Activated T-helper 1 cell treated with anti-CD3 and anti-CD28 coated beads, Interleukin-12 subunit alpha, Interleukin-12 subunit beta, Interleukin-2, Interleukin-4 antibody, amounts not matched to agents 30 ng/mL and 10 ng/mL and 1 ng/mL, durations not matched to agents 14 hours and 24 hours and 36 hours (primary cell): ENCODE results near the gene TUT7. TPM values are rescaled to one million over a fixed set of nuclear protein-coding genes. Genes with fewer than 3 reads are reported as not detected.
A peak's percentile ranks its signal among the peaks of the same experiment; 100 is the strongest.
"Not testable (repeated sequence)": the region's sequence is repeated elsewhere in the genome, so short reads cannot be mapped to it uniquely, and the experiment has no call there.

ENCODE experiments used
- DNase-seq: peaks from one replicate; pipeline ENCODE4 v3.0.0; 2021; ENCODE audit warnings: low spot score
- H3K27ac Mint-ChIP-seq: one replicate; pipeline ENCODE4 v1.8.0; 2021; ENCODE audit warnings: mild to moderate bottlenecking, mixed read lengths
- H3K27me3 Mint-ChIP-seq: one replicate; pipeline ENCODE4 v1.8.0; 2022; ENCODE audit warnings: mild to moderate bottlenecking, moderate library complexity, mixed read lengths; ENCODE audit not compliant: insufficient read depth
- H3K36me3 Mint-ChIP-seq: one replicate; pipeline ENCODE4 v1.8.0; 2021; ENCODE audit warnings: low read depth, mixed read lengths
- H3K4me1 Mint-ChIP-seq: one replicate; pipeline ENCODE4 v1.8.0; 2021; ENCODE audit warnings: low read depth, mixed read lengths
- H3K4me3 Mint-ChIP-seq: one replicate; pipeline ENCODE4 v1.8.0; 2021; ENCODE audit warnings: mild to moderate bottlenecking, moderate library complexity, mixed read lengths
- H3K9me3 Mint-ChIP-seq: one replicate; pipeline ENCODE4 v1.8.0; 2021; ENCODE audit warnings: mixed read lengths
- intact Hi-C: fragments of 100-400 bp; cut with micrococcal nuclease; formaldehyde crosslinking; loops from one replicate; pipeline ENCODE4 v1.15.1; 2024
- total RNA-seq: library from RNA; stranded (reverse); gene quantifications from 2 replicates; pipeline ENCODE4 v1.2.3, GENCODE V29; 2022

Gene TUT7, protein sequence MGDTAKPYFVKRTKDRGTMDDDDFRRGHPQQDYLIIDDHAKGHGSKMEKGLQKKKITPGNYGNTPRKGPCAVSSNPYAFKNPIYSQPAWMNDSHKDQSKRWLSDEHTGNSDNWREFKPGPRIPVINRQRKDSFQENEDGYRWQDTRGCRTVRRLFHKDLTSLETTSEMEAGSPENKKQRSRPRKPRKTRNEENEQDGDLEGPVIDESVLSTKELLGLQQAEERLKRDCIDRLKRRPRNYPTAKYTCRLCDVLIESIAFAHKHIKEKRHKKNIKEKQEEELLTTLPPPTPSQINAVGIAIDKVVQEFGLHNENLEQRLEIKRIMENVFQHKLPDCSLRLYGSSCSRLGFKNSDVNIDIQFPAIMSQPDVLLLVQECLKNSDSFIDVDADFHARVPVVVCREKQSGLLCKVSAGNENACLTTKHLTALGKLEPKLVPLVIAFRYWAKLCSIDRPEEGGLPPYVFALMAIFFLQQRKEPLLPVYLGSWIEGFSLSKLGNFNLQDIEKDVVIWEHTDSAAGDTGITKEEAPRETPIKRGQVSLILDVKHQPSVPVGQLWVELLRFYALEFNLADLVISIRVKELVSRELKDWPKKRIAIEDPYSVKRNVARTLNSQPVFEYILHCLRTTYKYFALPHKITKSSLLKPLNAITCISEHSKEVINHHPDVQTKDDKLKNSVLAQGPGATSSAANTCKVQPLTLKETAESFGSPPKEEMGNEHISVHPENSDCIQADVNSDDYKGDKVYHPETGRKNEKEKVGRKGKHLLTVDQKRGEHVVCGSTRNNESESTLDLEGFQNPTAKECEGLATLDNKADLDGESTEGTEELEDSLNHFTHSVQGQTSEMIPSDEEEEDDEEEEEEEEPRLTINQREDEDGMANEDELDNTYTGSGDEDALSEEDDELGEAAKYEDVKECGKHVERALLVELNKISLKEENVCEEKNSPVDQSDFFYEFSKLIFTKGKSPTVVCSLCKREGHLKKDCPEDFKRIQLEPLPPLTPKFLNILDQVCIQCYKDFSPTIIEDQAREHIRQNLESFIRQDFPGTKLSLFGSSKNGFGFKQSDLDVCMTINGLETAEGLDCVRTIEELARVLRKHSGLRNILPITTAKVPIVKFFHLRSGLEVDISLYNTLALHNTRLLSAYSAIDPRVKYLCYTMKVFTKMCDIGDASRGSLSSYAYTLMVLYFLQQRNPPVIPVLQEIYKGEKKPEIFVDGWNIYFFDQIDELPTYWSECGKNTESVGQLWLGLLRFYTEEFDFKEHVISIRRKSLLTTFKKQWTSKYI (N-terminal part only)
- 44.1 and 44.5 TPM in 2 replicates for total RNA-seq

DNA sequence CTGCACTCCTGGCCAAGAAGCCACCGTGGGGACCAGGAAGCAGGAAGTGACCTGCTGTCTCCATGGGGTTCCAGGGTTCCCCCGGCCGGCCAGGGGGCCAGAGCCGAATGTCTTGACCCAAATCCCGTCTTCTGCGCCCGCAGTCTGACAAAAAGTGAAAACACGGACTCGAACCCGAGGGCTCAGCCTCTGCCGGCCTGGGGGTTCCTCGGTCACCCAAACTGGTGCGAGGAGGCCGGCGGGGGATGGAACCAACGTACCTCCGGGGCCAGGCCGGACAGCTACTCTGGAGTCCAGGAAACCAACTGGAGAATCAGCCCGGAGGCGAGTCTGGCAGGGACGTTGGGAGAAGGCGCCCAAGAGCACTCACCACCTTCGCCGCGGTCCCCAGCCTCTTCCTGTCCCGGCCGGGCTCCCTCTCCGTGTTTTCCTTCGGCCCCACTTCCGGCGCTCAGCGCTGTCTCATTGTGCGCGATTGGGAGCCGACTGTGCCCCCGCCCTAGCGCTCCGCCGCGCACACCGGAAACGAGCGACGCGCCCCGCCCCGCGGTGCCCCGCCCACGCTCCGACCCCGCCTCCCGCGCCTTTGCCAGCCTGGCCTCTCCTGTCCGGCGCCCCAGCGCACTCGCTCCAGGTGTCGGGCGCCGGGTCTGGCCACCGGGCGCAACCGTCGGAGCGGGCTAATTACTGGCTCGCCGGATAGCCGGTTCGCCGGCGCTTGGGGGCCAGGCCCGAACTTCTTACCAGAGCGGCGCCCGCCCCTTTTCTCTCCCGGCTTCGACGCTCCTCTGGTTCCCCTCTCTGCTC is at the start of gene TUT7:
Gene TUT7, minus strand, starts transcription at position 400 of the 807 bp plus-strand sequence. CDS start 1,211 bp downstream, outside the sequence.
- peak within 1 kb of the TSS; percentile 100 for H3K27ac Mint-ChIP-seq
- H3K4me3 Mint-ChIP-seq = peak within 1 kb of the TSS; percentile 99
- DNase-seq = peak; percentile 95
- H3K27me3 Mint-ChIP-seq = peaks cover 20% of the 10 kb centered on the region
- peaks cover 41% of the 10 kb centered on the region for H3K4me1 Mint-ChIP-seq
- H3K9me3 Mint-ChIP-seq = peaks cover 3% of the 10 kb centered on the region
- peaks cover 31% of the 10 kb centered on the region for H3K36me3 Mint-ChIP-seq
- intact Hi-C loops = loop anchor here (1.0 to 10.0 kb wide), 9 partner anchors 52 to 1948 kb away; partner anchors contain the start of genes AGTPBP1, GAS1 and ISCA1

DNA sequence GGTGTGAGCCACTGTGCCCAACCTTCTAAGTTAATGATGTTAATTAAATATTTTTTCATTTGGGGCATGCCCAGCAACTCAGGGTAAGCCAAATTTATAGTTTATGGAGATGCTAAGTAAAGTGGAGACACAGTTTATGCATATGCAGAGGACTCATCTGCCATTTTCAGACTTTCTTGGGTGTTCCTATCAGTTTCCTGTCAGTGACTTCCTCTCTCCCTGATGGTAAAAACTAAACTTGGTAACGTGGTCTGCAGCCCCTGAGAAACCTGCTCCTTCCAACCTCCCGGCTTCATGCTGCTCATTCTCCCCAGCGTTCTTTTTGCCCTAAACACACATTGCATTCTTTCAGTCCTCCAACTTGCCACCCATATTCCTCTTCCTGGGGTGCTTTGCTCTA is 48.4 kb upstream of the TUT7 start:
- Mint-ChIP-seq H3K27me3 (peaks cover 5% of the 10 kb centered on the region), H3K27ac (no peak overlapping the region), H3K4me3 (no peak overlapping the region), H3K9me3 (no peaks in the 10 kb centered on the region), H3K36me3 (no peaks in the 10 kb centered on the region), H3K4me1 (peaks cover 11% of the 10 kb centered on the region)
- no peak for DNase-seq
- intact Hi-C loops = loop anchor here (10.0 kb wide), 1 partner anchor 1412 kb away; no protein-coding TSS in a partner anchor

DNA sequence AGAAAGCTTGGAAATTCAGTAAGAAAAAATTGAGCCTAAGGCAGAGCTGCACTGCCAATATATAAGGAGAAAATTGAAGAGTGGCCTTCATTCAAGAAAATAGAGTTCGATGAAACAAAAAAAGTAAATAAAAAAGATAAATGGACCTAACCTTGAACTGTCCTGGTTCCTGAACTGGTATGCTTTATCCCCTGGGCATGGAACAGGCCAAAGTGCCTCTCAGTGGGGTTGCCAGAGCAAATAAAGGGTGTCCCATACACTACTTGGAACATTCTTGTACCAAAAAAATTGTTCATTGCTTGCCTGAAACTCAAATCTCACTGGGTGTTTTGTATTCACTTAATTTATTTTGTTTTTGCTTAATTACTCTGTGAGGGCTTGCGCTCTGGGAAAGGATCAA is 42.2 kb upstream of the TUT7 start:
- intact Hi-C loops = no loop called here

DNA sequence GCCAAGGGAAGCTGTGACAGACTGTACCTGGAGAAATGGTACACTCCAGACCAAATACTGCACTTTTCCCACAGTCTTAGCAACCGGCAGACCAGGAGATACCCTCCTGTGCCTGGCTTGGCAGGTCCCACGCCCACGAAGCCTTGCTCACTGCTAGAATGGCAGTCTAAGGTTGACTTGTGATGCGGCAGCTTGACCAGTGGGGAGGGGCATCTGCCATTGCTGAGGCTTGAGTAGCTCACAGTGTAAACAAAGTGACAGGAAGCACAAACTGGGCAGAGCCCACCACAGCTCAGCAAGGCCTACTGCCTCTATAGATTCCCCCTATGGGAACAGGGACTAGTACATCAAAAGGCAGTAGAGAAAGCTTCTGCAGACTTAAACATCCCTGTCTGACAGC is 36.0 kb upstream of the TUT7 start:
- H3K27ac Mint-ChIP-seq, H3K4me1 Mint-ChIP-seq, H3K9me3 Mint-ChIP-seq, intact Hi-C loops, H3K27me3 Mint-ChIP-seq, DNase-seq, H3K36me3 Mint-ChIP-seq, H3K4me3 Mint-ChIP-seq: not testable (repeated sequence)

More for the DNA sequence above, 42.2 kb upstream of the TUT7 start:
- no peaks in the 10 kb centered on the region for H3K4me1 Mint-ChIP-seq
- DNase-seq = no peak
- H3K36me3 Mint-ChIP-seq = no peaks in the 10 kb centered on the region
- H3K27ac Mint-ChIP-seq = no peak overlapping the region
- peaks cover 2% of the 10 kb centered on the region for H3K27me3 Mint-ChIP-seq
- no peaks in the 10 kb centered on the region for H3K9me3 Mint-ChIP-seq
- H3K4me3 Mint-ChIP-seq = no peak overlapping the region

DNA sequence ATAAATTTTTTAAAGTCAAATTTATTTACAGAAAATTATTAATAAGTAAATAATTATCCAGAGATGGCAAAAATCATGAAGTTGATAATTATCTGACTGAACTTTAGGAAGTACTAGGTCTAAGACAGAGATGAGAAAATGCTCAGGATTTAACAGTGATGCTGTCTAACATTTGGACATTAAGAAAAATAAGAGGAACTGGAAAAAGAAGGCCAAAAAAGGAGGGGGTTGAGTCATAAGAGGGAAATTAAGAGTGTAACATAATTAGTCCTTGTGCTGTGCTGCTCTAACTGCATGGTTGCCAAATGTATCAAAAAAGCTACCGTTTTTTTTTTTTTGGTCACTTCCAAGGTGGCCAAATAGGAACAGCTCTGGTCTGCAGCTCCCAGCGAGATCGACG is 35.4 kb upstream of the TUT7 start:
- peaks cover 8% of the 10 kb centered on the region for H3K9me3 Mint-ChIP-seq

DNA sequence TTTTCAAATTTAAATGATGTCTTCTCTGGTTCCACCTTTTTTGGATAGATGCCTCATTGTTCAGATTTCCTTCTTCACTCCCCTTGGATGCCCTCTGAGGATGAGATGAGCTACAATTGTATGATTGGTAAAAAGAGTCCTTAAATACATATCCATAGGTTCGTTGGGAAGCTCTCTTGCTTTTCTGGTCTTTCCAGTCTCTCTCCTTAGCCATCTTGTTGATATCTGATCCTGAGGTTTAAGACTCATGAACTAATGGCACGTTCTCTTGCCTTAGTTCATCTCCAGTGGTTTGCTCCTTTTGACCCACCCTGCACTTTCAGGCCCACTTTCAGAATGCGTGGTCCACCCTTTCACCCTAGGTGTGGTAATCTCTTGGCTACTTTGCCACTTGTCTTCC is 33.2 kb upstream of the TUT7 start:
- Mint-ChIP-seq H3K4me1 (no peaks in the 10 kb centered on the region), H3K36me3 (no peaks in the 10 kb centered on the region), H3K9me3 (peaks cover 8% of the 10 kb centered on the region), H3K27ac (no peak overlapping the region), H3K4me3 (no peak overlapping the region), H3K27me3 (peaks cover 14% of the 10 kb centered on the region)
- no peak for DNase-seq
- intact Hi-C loops = no loop called here

More for the DNA sequence above, 35.4 kb upstream of the TUT7 start:
- DNase-seq = no peak
- Mint-ChIP-seq H3K4me1 (no peaks in the 10 kb centered on the region), H3K27me3 (peaks cover 14% of the 10 kb centered on the region), H3K36me3 (no peaks in the 10 kb centered on the region), H3K27ac (no peak overlapping the region), H3K4me3 (no peak overlapping the region)
- intact Hi-C loops = no loop called here

DNA sequence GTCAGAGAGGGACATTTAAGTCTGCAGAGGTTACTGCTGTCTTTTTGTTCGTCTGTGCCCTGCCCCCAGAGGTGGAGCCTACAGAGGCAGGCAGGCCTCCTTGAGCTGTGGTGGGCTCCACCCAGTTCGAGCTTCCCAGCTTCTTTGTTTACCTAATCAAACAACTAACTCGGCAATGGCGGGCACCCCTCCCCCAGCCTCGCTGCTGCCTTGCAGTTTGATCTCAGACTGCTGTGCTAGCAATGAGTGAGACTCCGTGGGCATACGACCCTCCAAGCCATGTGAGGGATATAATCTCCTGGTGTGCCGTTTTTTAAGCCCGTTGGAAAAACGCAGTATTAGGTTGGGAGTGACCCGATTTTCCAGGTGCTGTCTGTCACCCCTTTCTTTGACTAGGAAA is 28.8 kb upstream of the TUT7 start:
- H3K9me3 Mint-ChIP-seq, intact Hi-C loops, H3K4me1 Mint-ChIP-seq, H3K27ac Mint-ChIP-seq, H3K36me3 Mint-ChIP-seq, DNase-seq, H3K4me3 Mint-ChIP-seq: not testable (repeated sequence)
- peaks cover 15% of the 10 kb centered on the region for H3K27me3 Mint-ChIP-seq

DNA sequence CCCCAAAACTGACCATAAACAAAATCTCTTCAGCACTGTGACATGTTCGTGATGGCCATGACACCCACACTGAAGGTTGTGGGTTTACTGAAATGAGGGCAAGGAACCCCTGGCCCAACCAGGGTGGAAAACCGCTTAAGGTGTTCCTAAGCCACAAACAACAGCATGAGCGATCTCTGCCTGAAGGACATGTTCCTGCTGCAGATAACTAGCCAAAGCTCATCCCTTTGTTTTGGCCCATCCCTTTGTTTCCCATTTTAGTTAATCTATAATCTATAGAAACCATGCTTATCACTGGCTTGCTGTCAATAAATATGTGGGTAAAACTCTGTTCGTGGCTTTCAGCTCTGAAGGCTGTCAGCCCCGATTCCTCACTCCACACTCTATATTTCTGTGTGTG is 21.8 kb upstream of the TUT7 start:
- Mint-ChIP-seq H3K27me3 (peaks cover 22% of the 10 kb centered on the region), H3K4me3 (no peak overlapping the region), H3K4me1 (no peaks in the 10 kb centered on the region), H3K9me3 (peaks cover 13% of the 10 kb centered on the region), H3K36me3 (no peaks in the 10 kb centered on the region), H3K27ac (no peak overlapping the region)
- intact Hi-C loops = no loop called here
- no peak for DNase-seq

DNA sequence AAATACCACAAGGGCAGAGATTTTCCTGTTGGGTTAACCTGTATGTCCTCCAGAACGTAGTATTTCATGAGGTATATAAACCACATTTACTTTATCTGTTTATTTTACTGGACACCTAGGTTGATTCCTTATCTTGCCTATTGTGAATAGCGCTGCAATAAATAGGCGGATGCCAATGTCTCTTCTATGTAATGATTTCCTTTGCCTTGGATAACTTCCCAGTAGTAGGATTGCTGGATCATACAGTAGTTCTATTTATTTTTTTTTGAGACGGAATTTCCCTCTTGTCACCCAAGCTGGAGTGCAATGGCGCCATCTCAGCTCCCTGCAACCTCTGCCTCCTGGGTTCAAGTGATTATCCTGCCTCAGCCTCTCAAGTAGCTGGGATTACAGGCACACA is 15.6 kb upstream of the TUT7 start:
- H3K36me3 Mint-ChIP-seq = peaks cover 3% of the 10 kb centered on the region
- no peaks in the 10 kb centered on the region for H3K4me1 Mint-ChIP-seq
- intact Hi-C loops = no loop called here

DNA sequence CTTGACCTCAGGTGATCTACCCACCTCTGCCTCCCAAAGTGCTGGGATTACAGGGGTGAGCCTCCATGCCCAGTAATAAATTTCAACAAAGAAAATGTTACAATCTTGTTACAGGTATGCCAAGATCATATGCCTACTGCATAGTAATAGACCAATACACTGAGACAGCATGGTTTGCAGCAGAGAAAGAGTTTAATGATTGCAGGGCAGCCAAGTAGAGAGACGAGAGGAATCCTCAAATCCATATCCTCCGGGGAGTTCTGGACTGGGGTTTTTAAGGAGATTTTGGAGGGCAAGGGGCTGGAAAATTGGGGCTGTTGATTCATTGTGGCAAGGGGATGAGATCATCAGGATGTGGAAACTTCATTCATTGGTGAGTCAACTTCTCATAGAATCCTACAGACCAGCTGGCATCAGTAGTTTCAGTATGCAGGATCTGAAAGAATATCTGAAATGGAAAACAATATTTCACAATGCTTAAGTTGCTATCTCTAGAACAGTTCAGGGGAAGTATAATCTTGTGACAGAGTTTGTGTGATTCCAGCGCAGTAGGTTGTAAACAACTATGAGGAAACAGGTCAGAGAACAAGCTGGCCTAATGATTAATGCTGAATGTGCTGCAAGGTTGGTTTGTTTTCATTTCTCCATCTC is 14.8 kb upstream of the TUT7 start:
- no peak for DNase-seq
- Mint-ChIP-seq H3K27me3 (peaks cover 24% of the 10 kb centered on the region), H3K36me3 (peaks cover 3% of the 10 kb centered on the region), H3K4me3 (no peak overlapping the region), H3K27ac (no peak overlapping the region), H3K9me3 (peaks cover 35% of the 10 kb centered on the region), H3K4me1 (no peaks in the 10 kb centered on the region)
- intact Hi-C loops = no loop called here

More for the DNA sequence above, 15.6 kb upstream of the TUT7 start:
- Mint-ChIP-seq H3K27me3 (peaks cover 23% of the 10 kb centered on the region), H3K27ac (no peak overlapping the region), H3K9me3 (peaks cover 35% of the 10 kb centered on the region), H3K4me3 (no peak overlapping the region)
- DNase-seq = no peak

DNA sequence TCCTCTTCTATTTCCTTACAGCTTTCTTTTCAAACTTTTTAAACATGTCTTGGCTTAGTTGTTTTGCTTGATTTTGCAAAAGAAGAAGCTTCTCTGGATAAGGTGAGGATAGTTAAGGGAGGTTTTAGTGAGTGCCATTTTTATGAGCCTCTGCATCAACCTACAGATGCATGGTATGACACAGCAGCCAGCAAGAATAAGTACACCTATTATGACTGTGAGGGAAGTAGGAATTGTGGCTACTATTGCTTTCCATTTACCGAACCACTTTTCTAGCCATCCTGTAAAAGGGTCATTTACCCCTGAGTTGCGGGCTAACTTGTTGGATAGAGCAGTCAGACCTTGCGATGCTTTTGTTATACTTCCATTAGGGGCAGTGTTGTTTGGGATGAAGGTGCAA is 7.0 kb upstream of the TUT7 start:
- Mint-ChIP-seq H3K4me1 (peaks cover 5% of the 10 kb centered on the region), H3K36me3 (no peaks in the 10 kb centered on the region)
- intact Hi-C loops = no loop called here

More for the DNA sequence above, 7.0 kb upstream of the TUT7 start:
- DNase-seq = no peak
- Mint-ChIP-seq H3K27me3 (peaks cover 25% of the 10 kb centered on the region), H3K9me3 (peaks cover 6% of the 10 kb centered on the region), H3K27ac (no peak overlapping the region), H3K4me3 (no peak overlapping the region)
